ENCODE measurements around the gene VGLL1.

The VGLL1 gene

DNA sequence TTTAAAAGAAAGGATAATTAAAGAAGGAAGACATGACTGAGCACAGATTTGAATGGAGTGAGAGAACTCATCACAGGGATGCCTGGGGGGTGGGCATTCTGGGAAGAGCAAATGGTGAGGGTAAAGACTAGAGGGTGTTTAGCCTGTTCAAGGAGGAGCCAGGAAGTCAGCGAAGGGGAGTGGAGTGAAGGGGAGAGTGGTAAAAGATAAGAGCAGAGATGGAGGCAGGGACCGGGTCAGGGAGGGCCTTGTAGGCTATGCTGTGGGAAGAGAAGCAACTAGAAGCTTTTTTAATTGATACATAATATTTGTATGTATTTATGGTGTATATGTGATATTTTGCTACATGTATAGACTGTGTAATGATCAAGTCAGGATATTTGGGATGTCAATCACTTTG lies 2.2 kb upstream of the VGLL1 start:
- H3K4me3 ChIP-seq (ENCODE audit: low read length) = no peak overlapping the region
- TF ChIP-seq, protein P1, sequence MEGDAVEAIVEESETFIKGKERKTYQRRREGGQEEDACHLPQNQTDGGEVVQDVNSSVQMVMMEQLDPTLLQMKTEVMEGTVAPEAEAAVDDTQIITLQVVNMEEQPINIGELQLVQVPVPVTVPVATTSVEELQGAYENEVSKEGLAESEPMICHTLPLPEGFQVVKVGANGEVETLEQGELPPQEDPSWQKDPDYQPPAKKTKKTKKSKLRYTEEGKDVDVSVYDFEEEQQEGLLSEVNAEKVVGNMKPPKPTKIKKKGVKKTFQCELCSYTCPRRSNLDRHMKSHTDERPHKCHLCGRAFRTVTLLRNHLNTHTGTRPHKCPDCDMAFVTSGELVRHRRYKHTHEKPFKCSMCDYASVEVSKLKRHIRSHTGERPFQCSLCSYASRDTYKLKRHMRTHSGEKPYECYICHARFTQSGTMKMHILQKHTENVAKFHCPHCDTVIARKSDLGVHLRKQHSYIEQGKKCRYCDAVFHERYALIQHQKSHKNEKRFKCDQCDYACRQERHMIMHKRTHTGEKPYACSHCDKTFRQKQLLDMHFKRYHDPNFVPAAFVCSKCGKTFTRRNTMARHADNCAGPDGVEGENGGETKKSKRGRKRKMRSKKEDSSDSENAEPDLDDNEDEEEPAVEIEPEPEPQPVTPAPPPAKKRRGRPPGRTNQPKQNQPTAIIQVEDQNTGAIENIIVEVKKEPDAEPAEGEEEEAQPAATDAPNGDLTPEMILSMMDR (conservative IDR thresholded peaks at IDR 0.05; ENCODE audit: low read length) = no peak
- no peak for DNase-seq (ENCODE audit: low read depth)

DNA sequence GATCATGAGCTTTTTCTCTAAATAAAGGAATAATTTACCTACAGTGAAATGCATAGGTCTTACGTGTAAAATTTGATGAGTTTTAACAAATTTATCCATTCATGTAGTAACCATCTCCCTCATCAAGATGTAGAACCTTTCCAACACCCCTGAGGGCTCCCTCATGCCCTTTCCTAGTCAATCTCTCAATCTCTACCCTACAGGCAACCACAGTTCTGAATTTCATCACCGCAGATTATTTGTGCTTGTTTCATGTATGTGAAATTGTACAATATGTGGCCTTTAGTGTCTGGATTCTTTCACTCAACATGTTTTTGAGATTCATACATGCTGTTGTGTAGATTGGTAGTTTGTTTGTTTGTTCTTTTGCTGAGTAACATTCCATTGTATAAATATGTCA lies 2.1 kb downstream of the VGLL1 start:
- TF ChIP-seq, protein P1 (conservative IDR thresholded peaks at IDR 0.05; ENCODE audit: low read length) = no peak
- no peak for DNase-seq (ENCODE audit: low read depth)
- H3K4me3 ChIP-seq (ENCODE audit: low read length) = no peak overlapping the region

DNA sequence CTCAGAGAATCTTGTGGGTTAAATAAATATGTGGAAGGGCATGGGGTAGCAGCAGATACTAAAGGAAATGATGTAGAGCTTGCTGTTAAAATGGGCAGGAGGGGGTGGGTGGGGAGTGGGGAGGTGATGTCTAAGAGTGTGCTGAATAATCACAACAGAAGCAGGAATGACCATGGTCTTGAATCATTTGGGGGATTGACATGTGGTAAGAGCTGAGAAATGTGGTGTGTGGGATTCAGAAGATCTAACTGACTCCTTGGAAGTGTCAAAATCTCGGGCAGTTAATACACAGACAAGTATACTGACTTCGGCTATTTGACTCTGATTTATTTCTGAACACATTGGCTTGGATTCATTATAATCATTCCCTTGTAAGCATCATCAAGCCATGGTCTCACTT lies 6.8 kb downstream of the VGLL1 start:
- no peak for DNase-seq (ENCODE audit: low read depth)
- no peak overlapping the region for H3K4me3 ChIP-seq (ENCODE audit: low read length)
- TF ChIP-seq, protein P1 (conservative IDR thresholded peaks at IDR 0.05; ENCODE audit: low read length) = no peak

DNA sequence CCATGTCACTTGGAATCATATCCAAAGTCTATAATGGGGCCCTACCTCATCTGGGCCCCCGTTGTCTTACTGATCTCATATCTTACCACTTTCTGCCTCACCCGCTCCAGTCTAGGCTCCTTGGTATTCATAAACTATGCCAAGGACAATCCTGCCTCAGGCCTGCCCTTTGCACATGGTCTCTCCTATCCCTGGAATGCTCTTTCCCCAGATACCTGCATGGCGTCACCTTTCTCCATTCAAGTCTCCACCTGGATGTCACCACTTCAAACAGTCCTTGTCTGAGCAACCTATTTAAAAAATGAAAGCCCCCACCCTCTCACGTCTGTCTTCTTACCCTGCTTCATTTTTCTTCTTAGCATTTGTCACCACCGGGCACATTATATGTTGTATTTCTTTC lies 8.2 kb downstream of the VGLL1 start:
- H3K4me3 ChIP-seq (ENCODE audit: low read length) = no peak overlapping the region
- no peak for DNase-seq (ENCODE audit: low read depth)
- TF ChIP-seq, protein P1 (conservative IDR thresholded peaks at IDR 0.05; ENCODE audit: low read length) = no peak

DNA sequence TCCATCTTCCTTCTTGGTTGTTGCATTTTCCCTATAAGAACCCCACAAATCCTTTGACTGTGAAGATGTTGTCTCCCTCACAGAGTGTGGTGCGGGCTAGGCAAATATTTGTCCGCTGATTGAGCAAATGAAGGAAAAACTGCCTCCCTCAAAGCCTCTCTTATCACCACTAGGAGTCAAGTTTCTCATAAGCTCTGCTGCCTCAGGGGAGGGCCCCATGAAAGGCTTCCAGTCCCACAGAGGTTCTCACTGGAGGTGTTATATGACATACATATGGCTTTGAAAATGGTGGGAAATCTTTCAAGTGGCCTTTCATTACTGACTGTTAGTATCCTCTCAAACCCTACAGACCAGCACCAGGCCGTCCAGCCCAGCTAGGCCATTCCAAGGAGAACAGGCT lies 9.3 kb downstream of the VGLL1 start:
- DNase-seq (ENCODE audit: low read depth) = no peak
- no peak overlapping the region for H3K4me3 ChIP-seq (ENCODE audit: low read length)
- TF ChIP-seq, protein P1 (conservative IDR thresholded peaks at IDR 0.05; ENCODE audit: low read length) = no peak

DNA sequence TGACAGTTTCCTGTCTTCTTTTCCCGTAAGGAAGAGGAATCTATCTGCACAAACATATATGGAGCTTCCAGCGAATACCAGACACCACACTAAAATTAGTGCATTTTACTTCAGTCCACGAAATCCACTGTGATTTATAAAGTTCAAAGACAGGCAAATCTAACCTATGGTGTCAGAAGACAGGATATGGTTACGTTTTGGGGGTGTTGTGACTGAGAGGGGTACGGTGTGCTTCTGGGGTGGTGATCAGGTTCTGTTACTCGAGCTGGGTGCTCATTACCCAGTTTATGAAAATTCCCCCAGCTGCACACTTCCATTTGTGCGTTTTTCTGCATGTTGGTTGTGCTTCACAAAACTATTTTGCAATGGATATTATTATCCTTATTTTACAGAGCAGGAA lies 10.3 kb downstream of the VGLL1 start:
- DNase-seq (ENCODE audit: low read depth) = no peak
- TF ChIP-seq, protein P1 (conservative IDR thresholded peaks at IDR 0.05; ENCODE audit: low read length) = no peak
- no peak overlapping the region for H3K4me3 ChIP-seq (ENCODE audit: low read length)

DNA sequence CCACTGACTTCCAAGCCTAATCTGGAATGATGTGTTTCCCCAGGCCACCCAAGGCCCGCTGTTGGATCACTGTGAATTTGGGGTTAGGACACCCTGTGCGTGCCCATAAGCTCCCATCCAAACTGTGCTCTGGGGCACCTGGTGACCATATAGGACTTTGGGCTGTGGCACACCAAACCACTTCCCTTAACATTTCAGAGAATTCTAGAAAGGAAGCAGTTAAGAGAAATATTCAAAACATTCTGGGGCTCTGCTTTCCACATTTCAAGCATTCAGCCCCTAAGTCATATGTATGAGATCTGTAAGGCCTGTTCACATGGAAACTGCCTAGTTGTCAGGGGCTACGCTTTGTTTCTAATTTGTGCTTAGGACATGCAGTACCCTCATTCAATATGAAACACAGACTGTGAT lies 14.4 kb downstream of the VGLL1 start:
- TF ChIP-seq, protein P1 (conservative IDR thresholded peaks at IDR 0.05; ENCODE audit: low read length) = no peak
- no peak overlapping the region for H3K4me3 ChIP-seq (ENCODE audit: low read length)
- no peak for DNase-seq (ENCODE audit: low read depth)

Data from AG10803 (cell line).